Stimulated activated CD8-positive, alpha-beta memory T cell treated with anti-CD3 and anti-CD28 coated beads, Interleukin-4, amount 100 ng/mL, for 24 hours (primary cell): ENCODE measurements around the gene ZNF668.
A peak's percentile ranks its signal among the peaks of the same experiment; 100 is the strongest.

Source experiments
- DNase-seq: peaks from one replicate; pipeline ENCODE4 v3.0.0-alpha.2; 2020; ENCODE audit warnings: low read depth

Gene ZNF668

GRCh38 chr16:31081428-31082351 lies 7.7 kb upstream of the ZNF668 start:
- DNase-seq = no peak

DNA sequence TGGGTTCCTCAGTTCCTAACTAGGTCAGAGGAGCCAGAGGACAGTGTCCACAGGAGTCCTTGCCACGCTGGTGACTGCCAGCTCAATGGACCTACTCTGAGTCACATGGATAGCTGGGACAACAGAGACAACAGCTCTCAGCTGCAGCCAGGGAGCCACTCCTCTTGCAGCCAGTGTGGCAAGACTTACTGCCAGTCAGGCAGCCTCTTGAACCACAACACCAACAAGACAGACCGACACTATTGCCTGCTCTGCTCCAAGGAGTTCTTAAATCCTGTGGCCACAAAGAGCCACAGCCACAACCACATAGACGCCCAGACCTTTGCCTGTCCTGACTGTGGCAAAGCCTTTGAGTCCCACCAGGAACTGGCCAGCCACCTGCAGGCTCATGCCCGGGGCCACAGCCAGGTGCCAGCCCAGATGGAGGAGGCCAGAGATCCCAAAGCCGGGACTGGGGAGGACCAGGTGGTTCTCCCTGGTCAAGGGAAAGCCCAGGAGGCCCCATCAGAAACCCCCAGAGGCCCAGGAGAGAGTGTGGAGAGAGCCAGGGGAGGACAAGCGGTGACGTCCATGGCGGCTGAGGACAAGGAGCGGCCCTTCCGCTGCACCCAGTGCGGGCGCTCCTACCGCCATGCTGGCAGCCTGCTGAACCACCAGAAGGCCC lies 6.8 kb upstream of the ZNF668 start:
- no peak for DNase-seq

DNA sequence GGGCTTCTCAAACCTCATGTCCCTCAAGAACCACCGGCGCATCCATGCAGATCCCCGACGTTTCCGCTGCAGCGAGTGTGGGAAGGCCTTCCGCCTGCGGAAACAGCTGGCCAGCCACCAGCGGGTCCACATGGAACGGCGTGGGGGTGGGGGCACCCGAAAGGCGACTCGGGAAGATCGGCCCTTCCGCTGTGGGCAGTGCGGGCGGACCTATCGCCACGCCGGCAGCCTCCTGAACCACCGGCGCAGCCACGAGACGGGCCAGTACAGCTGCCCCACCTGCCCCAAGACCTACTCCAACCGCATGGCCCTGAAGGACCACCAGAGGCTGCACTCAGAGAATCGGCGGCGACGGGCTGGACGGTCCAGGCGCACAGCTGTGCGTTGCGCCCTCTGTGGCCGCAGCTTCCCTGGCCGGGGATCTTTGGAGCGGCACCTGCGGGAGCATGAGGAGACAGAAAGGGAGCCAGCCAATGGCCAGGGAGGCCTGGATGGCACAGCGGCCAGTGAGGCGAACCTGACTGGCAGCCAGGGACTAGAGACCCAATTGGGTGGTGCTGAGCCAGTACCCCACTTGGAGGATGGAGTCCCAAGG lies 6.1 kb upstream of the ZNF668 start:
- DNase-seq = no peak

- DNase-seq = no peak
Observed at GRCh38 chr16:31079342-31079944, 5.4 kb upstream of the ZNF668 start.

DNA sequence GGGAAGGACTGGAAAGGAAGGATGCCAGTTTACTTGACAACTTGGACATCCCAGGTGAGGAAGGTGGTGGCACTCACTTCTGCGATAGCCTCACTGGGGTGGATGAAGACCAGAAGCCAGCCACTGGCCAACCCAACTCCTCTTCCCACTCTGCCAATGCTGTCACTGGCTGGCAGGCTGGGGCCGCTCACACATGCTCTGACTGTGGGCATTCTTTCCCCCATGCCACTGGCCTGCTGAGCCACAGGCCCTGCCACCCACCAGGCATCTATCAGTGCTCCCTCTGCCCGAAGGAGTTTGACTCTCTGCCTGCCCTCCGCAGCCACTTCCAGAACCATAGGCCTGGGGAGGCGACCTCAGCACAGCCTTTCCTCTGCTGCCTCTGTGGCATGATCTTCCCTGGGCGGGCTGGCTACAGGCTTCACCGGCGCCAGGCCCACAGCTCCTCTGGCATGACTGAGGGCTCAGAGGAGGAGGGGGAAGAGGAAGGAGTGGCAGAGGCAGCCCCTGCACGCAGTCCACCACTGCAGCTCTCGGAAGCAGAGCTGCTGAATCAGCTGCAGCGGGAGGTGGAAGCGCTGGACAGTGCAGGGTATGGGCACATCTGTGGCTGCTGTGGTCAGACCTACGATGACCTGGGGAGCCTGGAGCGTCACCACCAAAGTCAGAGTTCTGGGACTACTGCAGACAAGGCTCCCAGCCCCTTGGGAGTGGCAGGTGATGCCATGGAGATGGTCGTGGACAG lies 4.7 kb upstream of the ZNF668 start:
- DNase-seq = no peak

- DNase-seq = no peak
Observed at GRCh38 chr16:31077592-31078396, 3.8 kb upstream of the ZNF668 start.

GRCh38 chr16:31077024-31077423 lies 3.0 kb upstream of the ZNF668 start:
- no peak for DNase-seq

GRCh38 chr16:31076319-31076718 lies 2.3 kb upstream of the ZNF668 start:
- no peak for DNase-seq

DNA sequence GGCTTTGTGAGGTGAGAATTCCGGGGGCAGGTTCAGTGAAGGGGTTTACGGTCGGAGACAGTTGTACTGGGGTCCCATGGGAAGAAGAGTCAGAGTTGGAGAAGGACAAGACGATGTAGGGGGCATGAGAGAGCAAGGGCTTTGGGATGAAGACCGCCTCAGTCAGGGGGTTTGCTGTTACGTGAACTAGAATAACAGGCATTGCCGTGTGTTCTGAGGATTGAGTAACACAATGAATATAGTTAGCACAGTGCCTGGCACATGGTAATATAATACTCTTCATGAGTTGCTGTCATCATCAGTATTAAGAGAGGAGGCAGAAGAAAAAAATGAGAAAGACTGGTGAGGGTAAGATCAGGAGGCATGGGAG lies 759 bp upstream of the ZNF668 start:
- DNase-seq = no peak

GRCh38 chr16:31073142-31073969 lies 684 bp downstream of the ZNF668 start:
- peak; percentile 87 for DNase-seq

DNA sequence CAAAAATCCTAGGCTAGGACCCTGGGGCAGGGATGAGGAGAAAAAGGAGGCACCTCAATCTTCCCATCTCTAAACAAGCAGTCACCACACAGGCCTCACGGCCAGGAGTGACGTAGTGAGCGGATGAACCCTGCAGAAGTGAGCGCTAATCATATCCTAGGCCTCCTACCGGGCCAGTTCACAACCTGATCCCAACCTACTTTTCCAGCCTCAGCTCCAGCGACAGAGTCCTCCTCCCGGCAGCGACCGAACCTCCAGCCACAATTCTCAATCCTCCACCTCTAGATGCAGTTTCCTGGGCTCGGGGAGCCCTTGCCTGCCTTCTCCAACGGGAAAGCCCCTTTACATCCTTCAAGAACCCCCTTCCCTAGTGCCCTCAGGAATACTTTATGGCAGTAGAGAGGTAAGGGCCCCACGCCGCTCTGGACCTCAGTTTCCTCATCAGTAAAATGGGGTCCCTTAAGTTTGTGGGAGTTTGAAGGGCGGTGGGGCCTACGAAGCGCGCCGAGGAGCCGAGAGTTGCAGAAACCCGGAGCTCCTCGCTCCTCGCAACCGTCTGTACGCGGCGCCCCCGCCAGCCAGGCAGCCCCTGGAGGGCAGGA lies 1.4 kb downstream of the ZNF668 start:
- DNase-seq = no peak

GRCh38 chr16:31071861-31072260 lies 2.2 kb downstream of the ZNF668 start:
- no peak for DNase-seq

DNA sequence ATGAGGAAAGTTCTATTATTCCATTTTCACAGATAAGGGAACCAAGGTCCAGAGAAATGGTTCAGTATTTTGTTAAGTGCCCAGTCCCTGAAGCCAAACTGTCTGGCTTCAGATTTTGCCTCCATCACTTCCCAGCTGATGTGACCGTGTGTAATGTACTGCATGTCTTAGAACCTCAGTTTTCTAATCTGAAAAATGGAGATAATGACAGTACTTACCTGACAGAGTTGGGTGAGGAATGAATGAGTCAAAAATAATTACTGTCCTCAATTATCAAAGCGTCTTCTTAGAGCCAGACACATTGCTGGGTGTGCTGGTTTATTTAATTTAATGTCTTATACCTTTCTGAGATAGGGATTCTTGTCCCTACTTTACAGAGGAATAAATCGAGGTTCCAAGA lies 6.7 kb downstream of the ZNF668 start:
- DNase-seq = no peak

GRCh38 chr16:31064882-31065461 lies 9.1 kb downstream of the ZNF668 start:
- DNase-seq = no peak

DNA sequence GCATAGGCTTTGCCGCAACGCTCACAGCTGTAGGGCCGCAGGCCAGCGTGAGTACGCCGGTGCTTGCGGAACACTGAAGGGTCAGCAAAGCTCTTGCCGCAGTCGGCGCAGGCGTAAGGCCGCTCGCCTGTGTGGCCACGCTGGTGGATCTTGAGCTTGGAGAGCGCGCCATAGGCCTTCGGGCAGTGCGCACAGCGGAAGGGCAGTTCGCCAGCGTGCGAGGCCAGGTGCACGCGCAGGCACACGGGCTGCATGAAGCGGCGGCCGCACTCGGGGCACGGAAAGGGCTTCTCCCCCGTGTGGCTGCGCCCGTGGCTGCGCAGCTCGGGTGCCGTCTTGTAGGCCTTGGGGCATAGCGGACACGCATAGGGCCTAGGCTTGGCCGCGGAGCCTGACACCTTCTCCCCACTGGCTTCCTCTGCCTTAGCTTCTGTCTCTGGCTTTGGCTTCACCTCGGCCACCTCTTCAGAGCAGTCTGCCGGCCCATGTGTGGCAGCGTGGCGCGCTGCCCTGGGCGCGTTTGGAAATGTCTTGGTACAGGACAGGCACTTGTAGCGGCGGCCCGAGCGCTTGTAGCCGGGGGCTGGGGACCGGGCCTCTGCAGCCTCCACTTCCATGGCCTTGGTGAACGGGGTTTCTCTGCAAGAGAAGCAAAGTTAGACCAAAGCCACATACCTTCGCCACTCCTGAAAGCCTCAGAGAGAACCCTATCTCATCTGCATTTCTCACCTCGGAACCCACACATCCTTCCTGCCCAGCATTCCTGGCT lies 10.0 kb downstream of the ZNF668 start:
- DNase-seq = no peak

- no peak for DNase-seq
Observed at GRCh38 chr16:31063495-31063842, 10.6 kb downstream of the ZNF668 start.

GRCh38 chr16:31061813-31062440 lies 12.1 kb downstream of the ZNF668 start:
- no peak for DNase-seq

GRCh38 chr16:31061126-31061812 lies 12.8 kb downstream of the ZNF668 start:
- DNase-seq = no peak
